GM12878 (cell line): ENCODE measurements around the gene FAM120A. TPM values are rescaled to one million over a fixed set of nuclear protein-coding genes. Genes with fewer than 3 reads are reported as not detected.

Experiments
- EGR1 ChIP-seq, 2 experiments: IDR thresholded peaks; 1 replicate in 1 of 2; 2 replicates in 1 of 2; pipeline ENCODE4 v1.6.1; 2011 to 2012; ENCODE audit warnings: low read depth in 2 of 2, low read length in 2 of 2, borderline replicate concordance in 1 of 2, mild to moderate bottlenecking in 1 of 2, moderate library complexity in 1 of 2
- FOS ChIP-seq: IDR thresholded peaks from 3 replicates; pipeline ENCODE4 v1.6.1; 2011; ENCODE audit warnings: borderline replicate concordance; ENCODE audit not compliant: insufficient read length; ENCODE audit errors: extremely low read depth
- GABPA ChIP-seq: IDR thresholded peaks from 2 replicates; pipeline ENCODE4 v1.6.1; 2014; ENCODE audit warnings: antibody characterized with exemption, low read depth, mild to moderate bottlenecking, inconsistent platforms
- PML ChIP-seq: IDR thresholded peaks from 2 replicates; pipeline ENCODE4 v1.6.1; 2012; ENCODE audit warnings: low read length, inconsistent platforms
- SMAD1 ChIP-seq: fragments of 450-650 bp; IDR thresholded peaks from 2 replicates; pipeline ENCODE4 v1.6.1; 2018; ENCODE audit warnings: mild to moderate bottlenecking, low read depth; ENCODE audit not compliant: partially characterized antibody
- YBX1 ChIP-seq: fragments of 450-650 bp; IDR thresholded peaks from 2 replicates; pipeline ENCODE4 v1.6.1; 2016; ENCODE audit warnings: antibody characterized with exemption
- polyA plus RNA-seq, 11 experiments: library from polyadenylated mRNA; depleted of rRNA in 4 of 11; unstranded in 6 of 11; stranded (reverse) in 5 of 11; fragments of >200 nt; fragmentation: Nextera tagmentation in 4 of 11; fragmentation: Illumina TruSeq in 1 of 11; extraction: Ambion mirVana in 4 of 11; extraction: Trizol in 1 of 11; gene quantifications; 1 replicate in 1 of 11; 2 replicates in 10 of 11; pipeline versions ENCODE4 v1.2.1 to v1.2.3, GENCODE V29; 2011 to 2016; ENCODE audit warnings: inconsistent platforms in 2 of 11, missing spikeins in 2 of 11, low read depth in 1 of 11
- total RNA-seq, 4 experiments: library from RNA; depleted of rRNA in 3 of 4; stranded (reverse); fragments of >200 nt in 3 of 4; fragmentation: Illumina TruSeq in 1 of 4; extraction: Trizol in 1 of 4; gene quantifications; 2 replicates each; pipeline versions ENCODE4 v1.2.1 to v1.2.3, GENCODE V29; 2013 to 2021
- TF ChIP-seq, protein P1 (sequence below): fragments of 450-650 bp; formaldehyde crosslinking; IDR thresholded peaks from 2 replicates; pipeline ENCODE4 v1.4.0; 2020; ENCODE audit warnings: mild to moderate bottlenecking, moderate library complexity
- TF ChIP-seq, protein P2 (sequence below): IDR thresholded peaks from 2 replicates; pipeline ENCODE4 v1.6.1; 2012; ENCODE audit warnings: low read depth, low read length, improper control_type of control experiment
- TF ChIP-seq, protein P3 (sequence below): IDR thresholded peaks from 2 replicates; pipeline ENCODE4 v1.6.1; 2012; ENCODE audit warnings: low read depth, low read length, improper control_type of control experiment

FAM120A gene
- total and polyA plus RNA-seq, 10 of the 15 experiments (the other 5 are each of a cell fraction or from before 2014, with no cell fraction given): 13.1 to 89.6 (median 52.5) TPM

GRCh38 chr9:93541581-93542349 lies 90.3 kb downstream of the FAM120A start (continued):
- TF ChIP-seq, protein P1, sequence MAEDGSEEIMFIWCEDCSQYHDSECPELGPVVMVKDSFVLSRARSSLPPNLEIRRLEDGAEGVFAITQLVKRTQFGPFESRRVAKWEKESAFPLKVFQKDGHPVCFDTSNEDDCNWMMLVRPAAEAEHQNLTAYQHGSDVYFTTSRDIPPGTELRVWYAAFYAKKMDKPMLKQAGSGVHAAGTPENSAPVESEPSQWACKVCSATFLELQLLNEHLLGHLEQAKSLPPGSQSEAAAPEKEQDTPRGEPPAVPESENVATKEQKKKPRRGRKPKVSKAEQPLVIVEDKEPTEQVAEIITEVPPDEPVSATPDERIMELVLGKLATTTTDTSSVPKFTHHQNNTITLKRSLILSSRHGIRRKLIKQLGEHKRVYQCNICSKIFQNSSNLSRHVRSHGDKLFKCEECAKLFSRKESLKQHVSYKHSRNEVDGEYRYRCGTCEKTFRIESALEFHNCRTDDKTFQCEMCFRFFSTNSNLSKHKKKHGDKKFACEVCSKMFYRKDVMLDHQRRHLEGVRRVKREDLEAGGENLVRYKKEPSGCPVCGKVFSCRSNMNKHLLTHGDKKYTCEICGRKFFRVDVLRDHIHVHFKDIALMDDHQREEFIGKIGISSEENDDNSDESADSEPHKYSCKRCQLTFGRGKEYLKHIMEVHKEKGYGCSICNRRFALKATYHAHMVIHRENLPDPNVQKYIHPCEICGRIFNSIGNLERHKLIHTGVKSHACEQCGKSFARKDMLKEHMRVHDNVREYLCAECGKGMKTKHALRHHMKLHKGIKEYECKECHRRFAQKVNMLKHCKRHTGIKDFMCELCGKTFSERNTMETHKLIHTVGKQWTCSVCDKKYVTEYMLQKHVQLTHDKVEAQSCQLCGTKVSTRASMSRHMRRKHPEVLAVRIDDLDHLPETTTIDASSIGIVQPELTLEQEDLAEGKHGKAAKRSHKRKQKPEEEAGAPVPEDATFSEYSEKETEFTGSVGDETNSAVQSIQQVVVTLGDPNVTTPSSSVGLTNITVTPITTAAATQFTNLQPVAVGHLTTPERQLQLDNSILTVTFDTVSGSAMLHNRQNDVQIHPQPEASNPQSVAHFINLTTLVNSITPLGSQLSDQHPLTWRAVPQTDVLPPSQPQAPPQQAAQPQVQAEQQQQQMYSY (CRISPR knock-in tag): no peak
- no peak for TF ChIP-seq FOS
- TF ChIP-seq, protein P2, sequence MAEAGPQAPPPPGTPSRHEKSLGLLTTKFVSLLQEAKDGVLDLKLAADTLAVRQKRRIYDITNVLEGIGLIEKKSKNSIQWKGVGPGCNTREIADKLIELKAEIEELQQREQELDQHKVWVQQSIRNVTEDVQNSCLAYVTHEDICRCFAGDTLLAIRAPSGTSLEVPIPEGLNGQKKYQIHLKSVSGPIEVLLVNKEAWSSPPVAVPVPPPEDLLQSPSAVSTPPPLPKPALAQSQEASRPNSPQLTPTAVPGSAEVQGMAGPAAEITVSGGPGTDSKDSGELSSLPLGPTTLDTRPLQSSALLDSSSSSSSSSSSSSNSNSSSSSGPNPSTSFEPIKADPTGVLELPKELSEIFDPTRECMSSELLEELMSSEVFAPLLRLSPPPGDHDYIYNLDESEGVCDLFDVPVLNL: no peak
- TF ChIP-seq, protein P3, sequence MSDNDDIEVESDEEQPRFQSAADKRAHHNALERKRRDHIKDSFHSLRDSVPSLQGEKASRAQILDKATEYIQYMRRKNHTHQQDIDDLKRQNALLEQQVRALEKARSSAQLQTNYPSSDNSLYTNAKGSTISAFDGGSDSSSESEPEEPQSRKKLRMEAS: no peak
- no peak for TF ChIP-seq GABPA
- TF ChIP-seq YBX1: no peak
- no peak for TF ChIP-seq SMAD1
- no peak for TF ChIP-seq PML
- TF ChIP-seq EGR1 (IDR thresholded peaks at IDR 0.05; ENCODE audit: borderline replicate concordance in 1 of 2, low read depth in 2 of 2, low read length in 2 of 2): no peak
